ENCODE results near the gene RIMBP2.

RIMBP2 gene

GRCh38 chr12:130523208-130523607 is 192.9 kb downstream of the RIMBP2 start:
- in situ Hi-C loops (cut with HindIII; ENCODE audit: low sequenced_read_pairs), result no loop called here

- in situ Hi-C loops (cut with HindIII; ENCODE audit: low sequenced_read_pairs), result no loop called here
These were observed 193.8 kb downstream of the RIMBP2 start for GRCh38 chr12:130522244-130522834.

GRCh38 chr12:130521375-130522124 is 194.5 kb downstream of the RIMBP2 start:
- in situ Hi-C loops (cut with HindIII; ENCODE audit: low sequenced_read_pairs), result no loop called here

- in situ Hi-C loops (cut with HindIII; ENCODE audit: low sequenced_read_pairs), result no loop called here
These were observed 195.3 kb downstream of the RIMBP2 start for GRCh38 chr12:130520784-130521183.

- in situ Hi-C loops (cut with HindIII; ENCODE audit: low sequenced_read_pairs), result no loop called here
These were observed 198.5 kb downstream of the RIMBP2 start for GRCh38 chr12:130517588-130517987.

GRCh38 chr12:130514149-130514551 is 201.9 kb downstream of the RIMBP2 start:
- in situ Hi-C loops (cut with HindIII; ENCODE audit: low sequenced_read_pairs), result no loop called here

- in situ Hi-C loops (cut with HindIII; ENCODE audit: low sequenced_read_pairs), result no loop called here
These were observed 202.5 kb downstream of the RIMBP2 start for GRCh38 chr12:130513556-130513955.

- in situ Hi-C loops (cut with HindIII; ENCODE audit: low sequenced_read_pairs), result no loop called here
These were observed 204.8 kb downstream of the RIMBP2 start for GRCh38 chr12:130511285-130511684.

- in situ Hi-C loops (cut with HindIII; ENCODE audit: low sequenced_read_pairs), result no loop called here
These were observed 206.6 kb downstream of the RIMBP2 start for GRCh38 chr12:130509454-130509853.

- in situ Hi-C loops (cut with HindIII; ENCODE audit: low sequenced_read_pairs), result no loop called here
These were observed 207.3 kb downstream of the RIMBP2 start for GRCh38 chr12:130508847-130509246.

- in situ Hi-C loops (cut with HindIII; ENCODE audit: low sequenced_read_pairs), result no loop called here
These were observed 207.8 kb downstream of the RIMBP2 start for GRCh38 chr12:130508318-130508717.

- in situ Hi-C loops (cut with HindIII; ENCODE audit: low sequenced_read_pairs), result no loop called here
These were observed 209.3 kb downstream of the RIMBP2 start for GRCh38 chr12:130506844-130507243.

GRCh38 chr12:130504840-130505175 is 211.3 kb downstream of the RIMBP2 start:
- in situ Hi-C loops (cut with HindIII; ENCODE audit: low sequenced_read_pairs), result no loop called here

GRCh38 chr12:130504110-130504839 is 211.8 kb downstream of the RIMBP2 start:
- in situ Hi-C loops (cut with HindIII; ENCODE audit: low sequenced_read_pairs), result no loop called here

GRCh38 chr12:130501821-130502220 is 214.3 kb downstream of the RIMBP2 start:
- in situ Hi-C loops (cut with HindIII; ENCODE audit: low sequenced_read_pairs), result no loop called here

GRCh38 chr12:130500835-130501330 is 215.2 kb downstream of the RIMBP2 start:
- in situ Hi-C loops (cut with HindIII; ENCODE audit: low sequenced_read_pairs), result no loop called here

GRCh38 chr12:130499474-130499873 is 216.6 kb downstream of the RIMBP2 start:
- in situ Hi-C loops (cut with HindIII; ENCODE audit: low sequenced_read_pairs), result loop anchor here (10.0 kb wide), 2 partner anchors 75 to 1005 kb away; no protein-coding TSS in a partner anchor

GRCh38 chr12:130498589-130499385 is 217.3 kb downstream of the RIMBP2 start:
- in situ Hi-C loops (cut with HindIII; ENCODE audit: low sequenced_read_pairs), result loop anchor here (10.0 kb wide), 2 partner anchors 74 to 1004 kb away; no protein-coding TSS in a partner anchor

GRCh38 chr12:130497991-130498390 is 218.1 kb downstream of the RIMBP2 start:
- in situ Hi-C loops (cut with HindIII; ENCODE audit: low sequenced_read_pairs), result loop anchor here (10.0 kb wide), 2 partner anchors 73 to 1003 kb away; no protein-coding TSS in a partner anchor

GRCh38 chr12:130497321-130497720 is 218.8 kb downstream of the RIMBP2 start:
- in situ Hi-C loops (cut with HindIII; ENCODE audit: low sequenced_read_pairs), result loop anchor here (10.0 kb wide), 2 partner anchors 73 to 1003 kb away; no protein-coding TSS in a partner anchor
